ENCODE measurements around the gene CCDC7.
"Not testable (repeated sequence)": the region's sequence is repeated elsewhere in the genome, so short reads cannot be mapped to it uniquely, and the experiment has no call there.

GRCh38 chr10:32494562-32494961 lies 48.6 kb downstream of the CCDC7 start:
- TF ChIP-seq POLR2A (IDR thresholded peaks at IDR 0.05; ENCODE audit: low read depth, low read length); POLR2AphosphoS5 (IDR thresholded peaks at IDR 0.05; ENCODE audit: low read depth, low read length); TAF1 (IDR thresholded peaks at IDR 0.05; ENCODE audit: borderline replicate concordance, low read depth, low read length): not testable (repeated sequence)

All from GM12892 (cell line).